HUES64 (cell line): ENCODE results near the gene IGFBP6.

Source experiments
- H3K27ac ChIP-seq: 2 replicates; pipeline ENCODE4 v1.7.0; 2013; ENCODE audit warnings: low read depth, low read length, inconsistent platforms
- H3K27me3 ChIP-seq: 2 replicates; pipeline ENCODE4 v1.6.1; 2013; ENCODE audit warnings: mild to moderate bottlenecking, low read length; ENCODE audit not compliant: insufficient read depth
- H3K36me3 ChIP-seq: 2 replicates; pipeline ENCODE4 v1.6.1; 2013; ENCODE audit warnings: mild to moderate bottlenecking, low read length; ENCODE audit not compliant: insufficient read depth
- H3K4me1 ChIP-seq: 2 replicates; pipeline ENCODE4 v1.6.1; 2013; ENCODE audit warnings: mild to moderate bottlenecking, low read length, moderate library complexity; ENCODE audit not compliant: insufficient read depth
- H3K4me3 ChIP-seq: 2 replicates; pipeline ENCODE4 v1.5.1; 2013; ENCODE audit warnings: mild to moderate bottlenecking, low read length, moderate library complexity
- H3K9ac ChIP-seq: 2 replicates; pipeline ENCODE4 v1.6.1; 2013; ENCODE audit warnings: mild to moderate bottlenecking, low read depth, low read length
- H3K9me3 ChIP-seq: 2 replicates; pipeline ENCODE4 v1.6.1; 2013; ENCODE audit warnings: low read depth, low read length; ENCODE audit not compliant: insufficient read depth
- WGBS: fragments of 150-250, 120-280 bp; methylation state at CpG from one replicate; pipeline ENCODE4 v1.1.7; 2013; ENCODE audit warnings: missing lambda C conversion rate; 5-methylcytosine and 5-hydroxymethylcytosine counted together

IGFBP6 gene

DNA sequence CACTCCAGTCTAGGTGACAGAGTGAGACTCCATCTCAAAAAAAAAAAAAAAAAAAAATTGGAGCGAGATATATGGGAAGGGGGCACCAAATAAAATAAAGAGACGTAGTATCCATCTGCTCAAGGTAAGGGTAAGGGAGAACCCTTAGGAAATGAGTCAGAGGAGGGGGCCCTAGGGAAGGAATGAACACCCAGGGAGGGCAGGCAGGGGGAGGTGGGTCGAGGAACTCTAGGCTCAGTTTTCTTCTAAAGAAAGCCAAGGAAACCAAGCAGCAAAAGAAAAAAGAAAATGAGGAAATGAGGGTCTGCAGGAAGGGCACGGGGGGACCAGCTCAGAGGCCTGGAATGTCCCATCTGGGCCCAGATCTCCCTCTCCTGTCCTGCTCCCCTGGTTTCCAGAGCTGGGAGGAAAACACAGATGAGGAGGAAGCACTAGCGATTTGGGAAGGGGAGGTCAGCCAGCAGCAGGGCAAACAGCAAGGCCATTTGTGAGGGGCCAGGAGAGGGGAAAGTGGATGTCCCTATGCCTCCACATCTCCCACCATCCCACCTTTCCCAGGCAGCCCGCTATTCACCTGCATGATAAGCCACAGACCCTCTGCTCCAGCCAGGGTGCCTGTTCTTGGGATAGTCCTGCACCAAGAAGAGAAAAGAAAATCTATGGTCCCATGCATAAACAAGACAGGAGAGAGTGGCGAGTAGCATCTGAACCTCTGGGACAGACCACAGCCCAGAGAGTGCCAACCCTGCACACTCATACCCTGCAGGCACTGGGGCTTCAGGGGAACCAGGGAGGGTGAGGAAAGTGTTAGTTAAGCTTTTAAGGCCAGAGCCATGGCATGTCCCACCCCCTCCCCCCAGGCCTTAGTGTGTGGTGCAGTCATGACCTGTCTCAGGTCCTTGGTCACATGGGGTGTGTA, 30.1 kb upstream of the IGFBP6 start:
- peaks cover 18% of the 10 kb centered on the region for H3K4me1 ChIP-seq
- no peak overlapping the region for H3K9ac ChIP-seq
- H3K27ac ChIP-seq: no peak overlapping the region
- H3K4me3 ChIP-seq: no peak overlapping the region
- no peaks in the 10 kb centered on the region for H3K36me3 ChIP-seq
- H3K27me3 ChIP-seq: no peaks in the 10 kb centered on the region
- H3K9me3 ChIP-seq: no peaks in the 10 kb centered on the region
- WGBS: 73% methylated on average over 7 of the region's 7 CpGs

DNA sequence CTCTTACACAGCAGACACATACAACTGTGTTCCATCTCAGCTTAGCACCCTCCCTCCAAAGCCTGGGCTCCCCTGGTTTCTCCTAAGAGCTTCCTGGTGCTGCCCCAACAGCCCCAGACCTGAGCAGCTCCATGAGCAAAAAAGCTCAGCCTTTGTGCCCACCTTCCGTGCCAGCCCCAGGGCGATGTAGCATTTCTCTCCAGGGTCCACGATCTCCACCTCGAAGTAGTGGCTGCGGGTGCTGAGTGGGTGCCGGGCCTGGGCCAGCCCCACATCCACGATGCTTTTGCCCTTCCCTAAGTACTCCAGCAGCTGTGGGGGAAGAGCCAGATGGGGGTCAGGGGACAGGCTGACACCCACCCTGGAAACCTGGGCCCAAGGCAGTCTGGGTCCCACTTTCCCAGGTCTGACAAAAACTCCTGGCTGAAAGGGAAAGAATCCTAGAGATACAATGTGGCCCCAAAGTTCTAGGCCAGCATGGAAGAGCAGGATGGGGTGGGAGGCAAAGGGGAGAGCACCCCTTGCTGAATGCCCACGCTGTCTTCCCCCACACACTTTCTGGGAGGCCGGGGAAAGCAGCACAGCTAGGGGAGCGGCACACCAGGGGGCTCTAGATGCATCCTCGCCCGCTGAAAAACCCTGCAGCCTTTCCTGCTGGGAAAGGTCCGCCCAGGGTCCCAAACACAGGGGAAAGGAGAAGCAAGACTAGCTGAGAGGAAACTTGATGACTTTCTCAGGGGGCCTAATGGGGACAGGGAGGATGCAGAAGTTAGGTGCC, 29.3 kb upstream of the IGFBP6 start:
- Histone ChIP-seq H3K27me3 (no peaks in the 10 kb centered on the region), H3K4me3 (no peak overlapping the region), H3K4me1 (peaks cover 21% of the 10 kb centered on the region), H3K9me3 (no peaks in the 10 kb centered on the region), H3K9ac (no peak overlapping the region), H3K27ac (no peak overlapping the region), H3K36me3 (no peaks in the 10 kb centered on the region)
- WGBS: 84% methylated on average over 12 of the region's 13 CpGs

DNA sequence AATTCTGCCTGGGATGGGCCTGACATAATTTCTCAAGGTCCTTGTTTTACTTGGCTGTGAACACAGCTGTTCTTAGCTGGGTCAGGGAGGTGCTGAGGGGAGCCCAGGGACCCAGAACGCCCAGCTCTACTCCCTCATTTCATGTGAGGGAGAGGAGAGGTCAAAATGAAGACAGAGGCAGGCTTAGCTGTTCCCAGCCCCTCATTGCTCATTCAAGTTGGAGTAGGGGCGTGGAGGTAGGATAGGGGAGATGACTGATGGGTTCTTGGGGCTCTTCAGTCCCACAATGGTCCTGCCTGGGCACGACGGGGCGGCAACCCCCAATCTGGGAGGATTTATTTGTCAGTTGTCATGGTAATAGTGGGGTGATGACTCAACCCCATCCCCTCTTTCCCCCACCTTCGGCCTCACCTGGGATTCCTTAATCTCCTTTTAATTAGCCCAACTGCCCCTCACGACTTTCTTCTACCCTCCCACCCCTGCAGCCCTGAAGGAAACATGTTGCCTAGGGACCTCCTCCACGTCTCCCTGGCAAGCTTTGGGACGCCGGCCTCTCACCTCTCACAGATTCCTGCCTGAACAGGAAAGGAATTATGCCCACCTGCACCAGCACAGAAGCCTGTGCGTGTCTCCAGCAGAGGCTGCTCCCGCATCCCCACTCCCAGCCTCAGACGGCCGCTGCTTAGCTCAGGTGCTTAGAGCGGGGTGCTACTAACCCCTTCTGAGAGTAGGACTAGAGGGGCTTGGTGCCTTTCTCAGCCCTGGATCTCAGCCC, 28.5 kb upstream of the IGFBP6 start:
- no peak overlapping the region for H3K27ac ChIP-seq
- peaks cover 2% of the 10 kb centered on the region; the same call in 1 of the 2 replicates for H3K36me3 ChIP-seq
- H3K9ac ChIP-seq: no peak overlapping the region
- no peak overlapping the region for H3K4me3 ChIP-seq
- H3K9me3 ChIP-seq: no peaks in the 10 kb centered on the region
- peaks cover 21% of the 10 kb centered on the region for H3K4me1 ChIP-seq
- WGBS: 75% methylated on average over 14 of the region's 15 CpGs
- H3K27me3 ChIP-seq: no peaks in the 10 kb centered on the region

DNA sequence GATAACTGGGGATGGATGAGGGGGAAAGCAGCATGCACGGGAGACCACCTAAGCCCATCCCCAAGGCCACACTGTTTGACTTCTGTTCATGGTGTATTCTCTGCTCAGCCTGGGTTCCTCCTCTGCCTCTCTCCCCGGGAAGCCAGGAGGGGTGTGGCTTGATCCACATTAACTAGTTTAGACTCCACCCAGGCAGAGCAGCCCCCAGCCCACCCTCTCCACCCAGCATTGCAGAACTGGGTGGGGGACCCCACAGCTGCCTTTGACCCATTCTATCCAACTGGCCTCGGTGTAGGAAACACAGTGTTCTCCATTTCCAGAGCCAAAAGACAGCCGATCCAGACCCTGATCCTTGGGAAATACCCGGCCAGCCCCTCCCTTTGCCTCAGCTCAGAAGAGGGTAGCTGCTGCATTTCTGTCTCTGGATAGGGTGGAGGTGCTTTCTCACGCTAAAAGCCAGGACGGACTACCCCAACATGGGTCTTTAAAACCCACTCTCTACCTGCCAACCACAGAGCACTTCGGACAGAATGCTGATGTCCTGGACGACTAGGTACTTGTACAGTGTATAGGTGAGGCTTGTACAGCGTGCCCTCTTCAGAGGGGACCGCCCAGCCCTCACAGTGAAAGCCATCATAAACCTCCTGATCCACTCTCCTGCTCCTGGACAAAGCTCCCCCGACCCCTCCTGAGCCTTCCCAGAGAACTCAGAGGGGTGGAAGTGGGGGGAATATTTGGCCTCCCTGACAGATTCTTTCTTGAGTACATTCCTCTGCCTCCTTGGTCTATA, 27.7 kb upstream of the IGFBP6 start:
- peaks cover 6% of the 10 kb centered on the region; the same call in 1 of the 2 replicates for H3K36me3 ChIP-seq
- 79% methylated on average over 11 of the region's 12 CpGs for WGBS
- no peak overlapping the region for H3K4me3 ChIP-seq
- H3K9ac ChIP-seq: no peak overlapping the region
- H3K4me1 ChIP-seq: peaks cover 21% of the 10 kb centered on the region
- H3K27me3 ChIP-seq: no peaks in the 10 kb centered on the region
- no peak overlapping the region for H3K27ac ChIP-seq
- no peaks in the 10 kb centered on the region for H3K9me3 ChIP-seq

DNA sequence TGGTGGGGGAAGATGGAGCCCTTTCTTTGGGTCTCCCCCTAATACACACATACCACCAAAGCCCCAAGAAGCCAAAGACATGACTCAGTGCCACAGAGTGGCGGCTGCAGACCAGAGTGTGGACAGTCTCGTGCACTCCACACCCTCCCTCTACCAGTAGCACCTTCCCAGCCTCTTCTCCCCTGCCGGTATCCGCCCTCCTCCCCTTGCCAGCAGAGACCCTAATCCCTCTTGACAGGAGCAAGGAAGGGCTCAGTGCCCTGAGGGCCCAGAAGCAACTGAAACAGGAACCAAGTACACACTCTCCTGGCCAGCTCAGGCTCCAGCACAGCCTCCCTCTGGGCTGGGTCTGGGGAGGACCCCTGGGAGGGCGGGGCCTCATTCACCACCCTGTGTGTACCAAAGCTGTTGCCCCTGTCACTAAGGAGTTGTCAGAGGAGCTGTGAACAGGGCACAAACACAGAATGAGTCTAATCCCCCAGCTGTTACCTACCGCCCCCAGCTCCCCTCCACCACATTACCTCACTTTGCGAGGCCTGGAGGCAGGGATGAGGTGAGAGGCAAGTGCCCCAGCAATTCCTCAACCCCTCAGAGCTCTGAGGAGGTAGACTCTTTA, 26.5 kb upstream of the IGFBP6 start:
- no peak overlapping the region for H3K4me3 ChIP-seq
- no peaks in the 10 kb centered on the region for H3K27me3 ChIP-seq
- no peak overlapping the region for H3K27ac ChIP-seq
- no peaks in the 10 kb centered on the region for H3K9me3 ChIP-seq
- 86% methylated on average over 5 of the region's 7 CpGs for WGBS
- H3K9ac ChIP-seq: no peak overlapping the region
- H3K36me3 ChIP-seq: peaks cover 10% of the 10 kb centered on the region; the same call in 1 of the 2 replicates
- peaks cover 21% of the 10 kb centered on the region for H3K4me1 ChIP-seq

DNA sequence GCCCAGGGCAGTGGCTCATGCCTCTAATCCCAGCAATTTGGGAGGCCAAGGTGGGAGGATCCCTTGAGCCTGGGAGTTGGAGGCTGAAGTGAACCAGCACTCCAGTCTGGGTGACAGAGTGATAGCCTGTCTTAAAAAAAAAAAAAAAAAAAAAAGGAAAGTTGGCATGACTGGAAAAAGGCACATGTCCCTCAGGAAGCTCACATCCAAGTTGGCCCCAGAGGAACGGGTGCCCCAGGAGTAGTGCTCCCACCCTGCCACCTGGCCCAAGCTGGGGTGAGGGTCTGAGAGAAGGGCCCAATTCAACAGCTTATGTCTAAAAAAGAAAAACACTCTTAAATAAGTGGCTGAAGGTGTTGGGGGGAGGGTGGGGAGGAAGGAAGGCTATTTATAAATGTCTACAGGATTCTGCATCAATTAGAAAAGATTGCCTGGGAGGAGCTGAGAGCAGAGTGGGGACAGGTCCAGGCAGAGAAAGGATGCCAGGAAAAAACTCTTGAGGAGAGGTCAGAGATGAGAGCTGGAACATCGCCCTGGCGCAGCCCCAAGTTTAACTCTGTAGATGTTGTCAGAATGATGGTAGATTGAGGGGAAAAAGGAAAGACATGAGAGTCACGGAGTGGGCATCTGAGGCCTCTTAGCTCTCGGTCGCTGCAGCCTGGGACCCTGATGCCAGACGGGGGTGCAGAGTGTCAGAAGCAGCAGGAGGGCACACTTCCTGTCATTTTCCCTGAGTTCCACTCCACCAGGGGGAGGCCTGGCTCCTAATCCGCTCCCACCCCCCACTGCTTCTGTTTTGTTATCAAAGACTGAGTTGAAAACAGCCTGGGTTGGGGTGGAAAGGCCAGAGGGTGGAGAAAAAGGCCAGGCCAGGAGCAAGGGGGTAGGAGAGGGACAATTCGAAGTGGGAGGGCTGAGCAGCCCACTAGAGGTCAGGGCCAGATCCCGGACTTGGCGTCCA, 25.6 kb upstream of the IGFBP6 start:
- H3K4me1 ChIP-seq: peaks cover 21% of the 10 kb centered on the region
- no peak overlapping the region for H3K9ac ChIP-seq
- 46% methylated on average over 11 of the region's 11 CpGs for WGBS
- H3K36me3 ChIP-seq: peaks cover 12% of the 10 kb centered on the region; the same call in 1 of the 2 replicates
- no peak overlapping the region for H3K4me3 ChIP-seq
- no peak overlapping the region; the same call in 1 of the 2 replicates for H3K27ac ChIP-seq
- H3K27me3 ChIP-seq: no peaks in the 10 kb centered on the region
- H3K9me3 ChIP-seq: no peaks in the 10 kb centered on the region

DNA sequence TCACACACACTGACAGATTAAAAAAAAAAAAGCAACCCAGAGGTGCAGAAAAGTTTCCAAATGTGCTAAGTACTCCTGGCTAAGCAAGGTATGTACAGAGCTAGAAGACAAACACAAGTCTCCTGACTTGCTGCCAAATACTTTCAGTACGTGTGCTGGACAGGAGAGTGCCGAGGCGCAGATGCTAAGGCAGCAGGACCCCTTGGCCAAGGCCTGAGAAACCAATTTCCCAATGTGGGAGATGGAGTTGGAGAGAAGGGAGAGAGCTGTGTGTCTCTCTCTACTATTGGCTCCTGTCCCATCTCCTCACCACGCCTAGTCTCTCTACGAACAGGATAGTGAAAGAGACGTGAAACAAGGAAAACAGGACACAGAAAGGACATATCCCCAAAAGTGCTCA, 23.6 kb upstream of the IGFBP6 start:
- 97% methylated on average over 6 of the region's 6 CpGs for WGBS
- H3K4me3 ChIP-seq: no peak overlapping the region
- H3K27ac ChIP-seq: no peak overlapping the region
- H3K36me3 ChIP-seq: peaks cover 12% of the 10 kb centered on the region; the same call in 1 of the 2 replicates
- H3K9ac ChIP-seq: no peak overlapping the region
- peaks cover 20% of the 10 kb centered on the region for H3K4me1 ChIP-seq
- no peaks in the 10 kb centered on the region for H3K9me3 ChIP-seq
- no peaks in the 10 kb centered on the region for H3K27me3 ChIP-seq

DNA sequence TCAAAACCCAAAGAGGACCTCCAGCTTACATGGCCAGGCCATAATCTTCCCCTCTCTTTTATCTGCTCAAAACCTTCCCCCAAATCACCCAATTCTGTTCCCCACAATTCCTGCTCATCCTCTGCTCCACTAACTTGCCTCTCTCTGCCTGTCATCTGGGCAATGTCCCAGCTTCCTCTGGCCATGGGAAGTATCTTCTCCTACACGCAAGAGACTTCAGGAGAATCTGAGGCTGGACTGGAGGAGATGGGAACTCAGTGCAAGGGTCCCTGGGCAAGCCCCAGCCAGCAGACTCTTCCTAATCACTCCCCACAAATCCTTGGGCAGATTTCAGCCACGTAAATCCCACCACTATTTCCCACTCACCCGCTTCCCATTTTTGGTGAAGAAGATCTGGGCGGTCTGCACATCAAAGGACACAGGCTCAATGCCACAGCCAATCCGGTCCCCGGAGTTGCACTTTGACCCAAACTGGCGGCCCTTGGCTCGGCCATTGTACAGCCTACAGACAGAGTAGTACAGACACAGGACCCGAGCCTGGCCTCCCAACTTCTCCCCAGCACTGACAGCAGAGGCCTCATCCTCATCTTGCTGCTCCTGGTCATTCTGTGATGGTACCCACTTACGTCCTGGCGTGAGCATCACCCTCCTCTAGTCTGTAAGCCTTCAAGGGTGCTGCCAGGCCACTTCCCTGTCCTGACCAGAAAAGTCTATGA, 23.0 kb upstream of the IGFBP6 start:
- no peak overlapping the region for H3K9ac ChIP-seq
- H3K36me3 ChIP-seq: peaks cover 12% of the 10 kb centered on the region; the same call in 1 of the 2 replicates
- H3K27ac ChIP-seq: no peak overlapping the region
- H3K9me3 ChIP-seq: no peaks in the 10 kb centered on the region
- H3K4me3 ChIP-seq: no peak overlapping the region
- H3K4me1 ChIP-seq: peaks cover 14% of the 10 kb centered on the region
- no peaks in the 10 kb centered on the region for H3K27me3 ChIP-seq
- WGBS: 91% methylated on average over 11 of the region's 11 CpGs

DNA sequence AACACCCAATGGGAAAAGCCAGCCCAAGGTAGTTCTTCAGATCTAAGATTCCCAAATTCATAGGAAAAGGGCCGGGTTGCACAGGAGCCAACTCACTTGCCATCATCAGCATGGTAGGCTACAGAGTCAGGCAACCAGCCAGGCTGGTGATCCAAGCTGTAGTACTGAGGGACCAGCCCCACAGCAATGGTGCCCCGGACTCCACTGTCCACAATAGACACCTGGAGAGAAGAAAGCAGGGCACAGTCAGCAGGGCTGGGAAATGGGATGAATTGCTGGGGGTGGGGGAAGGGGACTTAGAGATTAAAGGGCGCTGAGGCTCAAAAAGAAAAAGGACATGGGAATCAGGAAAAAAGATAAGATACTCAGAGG, 22.5 kb upstream of the IGFBP6 start:
- no peaks in the 10 kb centered on the region for H3K27me3 ChIP-seq
- peaks cover 14% of the 10 kb centered on the region for H3K4me1 ChIP-seq
- H3K9me3 ChIP-seq: no peaks in the 10 kb centered on the region
- no peak overlapping the region for H3K4me3 ChIP-seq
- H3K36me3 ChIP-seq: peaks cover 12% of the 10 kb centered on the region; the same call in 1 of the 2 replicates
- 80% methylated on average over 3 of the region's 3 CpGs for WGBS
- H3K9ac ChIP-seq: no peak overlapping the region
- no peak overlapping the region for H3K27ac ChIP-seq
